ENCODE data around the gene HSF5. TPM values are rescaled to one million over a fixed set of nuclear protein-coding genes. Genes with fewer than 3 reads are reported as not detected.

Gene HSF5
- total and polyA plus RNA-seq, 2 of the 13 experiments (the other 11 are each of a cell fraction or from before 2014, with no cell fraction given), result not detected

DNA sequence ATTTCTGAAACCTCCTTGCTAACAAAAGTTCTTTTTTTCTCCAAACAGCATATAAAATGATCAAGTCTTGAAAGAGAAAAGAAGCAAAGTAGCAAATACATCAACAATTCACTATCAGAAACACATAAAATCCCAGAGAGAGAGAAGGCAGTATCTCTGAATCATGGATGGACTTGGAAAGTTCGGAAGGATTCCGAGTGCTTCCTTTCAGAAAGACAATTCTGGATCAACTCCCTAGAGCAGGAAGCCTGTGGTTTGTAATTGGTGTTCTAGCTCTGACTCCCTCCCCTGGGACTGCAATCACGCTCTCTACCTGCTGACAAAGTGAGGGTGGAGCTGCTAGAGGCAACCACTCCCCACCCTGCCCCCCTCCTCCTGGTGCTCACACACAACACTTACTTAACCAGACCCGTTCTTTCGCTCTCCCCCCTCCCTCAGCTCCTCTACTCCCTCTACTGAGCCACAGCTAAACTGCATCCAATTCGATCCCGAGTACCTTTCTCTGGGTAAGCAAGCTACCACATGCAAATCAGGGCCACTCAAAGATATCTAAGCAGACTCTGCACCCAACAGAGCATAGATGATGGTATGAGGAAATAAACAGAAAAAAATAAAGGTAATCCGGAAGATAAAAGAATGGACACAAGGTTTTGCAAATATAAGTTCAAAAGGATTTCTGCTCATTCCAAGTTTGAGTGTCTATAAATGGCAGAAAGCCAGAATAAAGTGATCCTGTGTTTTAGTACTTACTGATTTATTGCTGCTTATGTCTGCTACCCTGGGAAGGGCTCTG, 70.7 kb downstream of the HSF5 start, which contains the start of gene RNF43 (continued):
- TF ChIP-seq, protein P1, sequence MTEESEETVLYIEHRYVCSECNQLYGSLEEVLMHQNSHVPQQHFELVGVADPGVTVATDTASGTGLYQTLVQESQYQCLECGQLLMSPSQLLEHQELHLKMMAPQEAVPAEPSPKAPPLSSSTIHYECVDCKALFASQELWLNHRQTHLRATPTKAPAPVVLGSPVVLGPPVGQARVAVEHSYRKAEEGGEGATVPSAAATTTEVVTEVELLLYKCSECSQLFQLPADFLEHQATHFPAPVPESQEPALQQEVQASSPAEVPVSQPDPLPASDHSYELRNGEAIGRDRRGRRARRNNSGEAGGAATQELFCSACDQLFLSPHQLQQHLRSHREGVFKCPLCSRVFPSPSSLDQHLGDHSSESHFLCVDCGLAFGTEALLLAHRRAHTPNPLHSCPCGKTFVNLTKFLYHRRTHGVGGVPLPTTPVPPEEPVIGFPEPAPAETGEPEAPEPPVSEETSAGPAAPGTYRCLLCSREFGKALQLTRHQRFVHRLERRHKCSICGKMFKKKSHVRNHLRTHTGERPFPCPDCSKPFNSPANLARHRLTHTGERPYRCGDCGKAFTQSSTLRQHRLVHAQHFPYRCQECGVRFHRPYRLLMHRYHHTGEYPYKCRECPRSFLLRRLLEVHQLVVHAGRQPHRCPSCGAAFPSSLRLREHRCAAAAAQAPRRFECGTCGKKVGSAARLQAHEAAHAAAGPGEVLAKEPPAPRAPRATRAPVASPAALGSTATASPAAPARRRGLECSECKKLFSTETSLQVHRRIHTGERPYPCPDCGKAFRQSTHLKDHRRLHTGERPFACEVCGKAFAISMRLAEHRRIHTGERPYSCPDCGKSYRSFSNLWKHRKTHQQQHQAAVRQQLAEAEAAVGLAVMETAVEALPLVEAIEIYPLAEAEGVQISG (CRISPR knock-in tag; IDR thresholded peaks at IDR 0.05), result peak; percentile 87
- peak; percentile 96 to 98 for TF ChIP-seq POLR2A (IDR thresholded peaks at IDR 0.05; ENCODE audit: insufficient read depth in 1 of 2, low read depth in 2 of 2, low read length in 2 of 2)
- TF ChIP-seq ZFP90 (CRISPR knock-in tag; IDR thresholded peaks at IDR 0.05; ENCODE audit: borderline replicate concordance), result peak; percentile 79; the same call in 1 of the 2 replicates
- TF ChIP-seq, protein P2, sequence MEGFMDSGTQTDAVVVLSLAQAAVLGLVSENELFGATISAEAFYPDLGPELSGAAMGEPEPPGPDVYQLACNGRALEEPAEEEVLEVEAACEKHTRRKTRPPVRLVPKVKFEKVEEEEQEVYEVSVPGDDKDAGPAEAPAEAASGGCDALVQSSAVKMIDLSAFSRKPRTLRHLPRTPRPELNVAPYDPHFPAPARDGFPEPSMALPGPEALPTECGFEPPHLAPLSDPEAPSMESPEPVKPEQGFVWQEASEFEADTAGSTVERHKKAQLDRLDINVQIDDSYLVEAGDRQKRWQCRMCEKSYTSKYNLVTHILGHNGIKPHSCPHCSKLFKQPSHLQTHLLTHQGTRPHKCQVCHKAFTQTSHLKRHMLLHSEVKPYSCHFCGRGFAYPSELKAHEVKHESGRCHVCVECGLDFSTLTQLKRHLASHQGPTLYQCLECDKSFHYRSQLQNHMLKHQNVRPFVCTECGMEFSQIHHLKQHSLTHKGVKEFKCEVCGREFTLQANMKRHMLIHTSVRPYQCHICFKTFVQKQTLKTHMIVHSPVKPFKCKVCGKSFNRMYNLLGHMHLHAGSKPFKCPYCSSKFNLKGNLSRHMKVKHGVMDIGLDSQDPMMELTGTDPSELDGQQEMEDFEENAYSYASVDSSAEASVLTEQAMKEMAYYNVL (CRISPR knock-in tag; IDR thresholded peaks at IDR 0.05; ENCODE audit: borderline replicate concordance), result peak; percentile 94
- no peak; the same call in none of the 2 replicates for TF ChIP-seq FOXJ3 (CRISPR knock-in tag; IDR thresholded peaks at IDR 0.05; ENCODE audit: borderline replicate concordance)
- TF ChIP-seq, protein P3, sequence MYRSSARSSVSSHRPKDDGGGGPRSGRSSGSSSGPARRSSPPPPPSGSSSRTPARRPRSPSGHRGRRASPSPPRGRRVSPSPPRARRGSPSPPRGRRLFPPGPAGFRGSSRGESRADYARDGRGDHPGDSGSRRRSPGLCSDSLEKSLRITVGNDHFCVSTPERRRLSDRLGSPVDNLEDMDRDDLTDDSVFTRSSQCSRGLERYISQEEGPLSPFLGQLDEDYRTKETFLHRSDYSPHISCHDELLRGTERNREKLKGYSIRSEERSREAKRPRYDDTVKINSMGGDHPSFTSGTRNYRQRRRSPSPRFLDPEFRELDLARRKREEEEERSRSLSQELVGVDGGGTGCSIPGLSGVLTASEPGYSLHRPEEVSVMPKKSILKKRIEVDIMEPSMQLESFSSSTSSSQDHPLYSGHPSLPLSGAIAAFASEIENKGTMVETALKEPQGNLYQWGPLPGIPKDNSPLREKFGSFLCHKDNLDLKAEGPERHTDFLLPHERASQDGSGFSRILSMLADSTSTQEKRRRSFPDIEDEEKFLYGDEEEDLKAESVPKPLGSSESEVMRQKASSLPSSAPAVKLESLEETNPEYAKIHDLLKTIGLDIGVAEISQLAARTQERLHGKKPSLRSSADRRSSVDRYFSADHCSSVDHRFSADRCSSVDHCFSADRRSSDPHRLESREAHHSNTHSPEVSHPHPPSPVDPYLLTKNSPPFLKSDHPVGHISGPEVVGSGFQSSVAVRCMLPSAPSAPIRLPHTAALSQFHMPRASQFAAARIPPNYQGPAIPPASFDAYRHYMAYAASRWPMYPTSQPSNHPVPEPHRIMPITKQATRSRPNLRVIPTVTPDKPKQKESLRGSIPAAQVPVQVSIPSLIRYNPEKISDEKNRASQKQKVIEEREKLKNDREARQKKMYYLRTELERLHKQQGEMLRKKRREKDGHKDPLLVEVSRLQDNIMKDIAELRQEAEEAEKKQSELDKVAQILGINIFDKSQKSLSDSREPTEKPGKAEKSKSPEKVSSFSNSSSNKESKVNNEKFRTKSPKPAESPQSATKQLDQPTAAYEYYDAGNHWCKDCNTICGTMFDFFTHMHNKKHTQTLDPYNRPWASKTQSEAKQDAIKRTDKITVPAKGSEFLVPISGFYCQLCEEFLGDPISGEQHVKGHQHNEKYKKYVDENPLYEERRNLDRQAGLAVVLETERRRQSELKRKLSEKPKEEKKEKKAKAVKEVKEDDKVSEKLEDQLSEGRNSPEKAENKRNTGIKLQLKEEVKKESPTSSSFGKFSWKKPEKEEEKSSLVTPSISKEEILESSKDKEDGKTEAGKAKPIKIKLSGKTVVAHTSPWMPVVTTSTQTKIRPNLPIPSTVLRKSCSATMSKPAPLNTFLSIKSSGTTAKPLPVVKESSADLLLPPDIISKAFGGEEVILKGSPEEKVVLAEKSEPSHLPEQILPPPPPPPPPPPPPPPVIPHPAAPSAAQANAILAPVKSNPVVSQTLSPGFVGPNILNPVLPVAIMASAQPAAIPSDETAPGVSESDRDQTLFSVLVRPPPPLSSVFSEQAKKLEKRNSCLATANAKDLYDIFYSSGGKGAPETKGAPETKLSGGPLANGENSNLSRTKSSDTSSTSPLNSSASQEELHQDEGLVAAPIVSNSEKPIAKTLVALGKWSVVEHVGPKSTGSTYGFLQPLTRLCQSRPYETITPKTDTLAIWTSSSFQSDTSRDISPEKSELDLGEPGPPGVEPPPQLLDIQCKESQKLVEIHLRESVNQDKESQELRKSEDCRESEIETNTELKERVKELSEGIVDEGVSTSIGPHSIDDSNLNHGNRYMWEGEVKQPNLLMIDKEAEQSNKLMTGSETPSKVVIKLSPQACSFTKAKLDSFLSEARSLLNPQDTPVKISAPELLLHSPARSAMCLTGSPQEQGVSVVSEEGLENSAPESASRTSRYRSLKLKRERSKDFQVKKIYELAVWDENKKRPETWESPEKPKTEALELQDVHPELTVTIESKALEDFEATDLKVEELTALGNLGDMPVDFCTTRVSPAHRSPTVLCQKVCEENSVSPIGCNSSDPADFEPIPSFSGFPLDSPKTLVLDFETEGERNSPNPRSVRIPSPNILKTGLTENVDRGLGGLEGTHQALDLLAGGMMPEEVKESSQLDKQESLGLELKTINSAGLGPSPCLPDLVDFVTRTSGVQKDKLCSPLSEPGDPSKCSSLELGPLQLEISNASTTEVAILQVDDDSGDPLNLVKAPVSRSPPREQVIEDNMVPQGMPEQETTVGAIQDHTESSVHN (CRISPR knock-in tag; IDR thresholded peaks at IDR 0.05), result peak; percentile 58; the same call in 1 of the 2 replicates
- no peak for TF ChIP-seq MLLT10 (CRISPR knock-in tag; IDR thresholded peaks at IDR 0.05)
- TF ChIP-seq PCBP1 (IDR thresholded peaks at IDR 0.05; ENCODE audit: borderline replicate concordance, low read depth, low read length), result no peak
- TF ChIP-seq ZNF430 (CRISPR knock-in tag; IDR thresholded peaks at IDR 0.05), result 0 out of 2 replicates have a peak, but pooled peaks have one; percentile 46
- peak; percentile 73; the same call in 1 of the 2 replicates for TF ChIP-seq ZNF589 (CRISPR knock-in tag; conservative IDR thresholded peaks at IDR 0.05)
- TF ChIP-seq SP4 (CRISPR knock-in tag; IDR thresholded peaks at IDR 0.05), result peak; percentile 73; the same call in 1 of the 2 replicates

Measured in HepG2 (cell line).